WTC11 (cell line): ENCODE measurements around the gene HS6ST1. TPM values are rescaled to one million over a fixed set of nuclear protein-coding genes. Genes with fewer than 3 reads are reported as not detected.

ENCODE experiments used
- ATAC-seq: fragments of 200-7000 bp; cut with Tn5 transposase; 2 replicates; pipeline ENCODE4 v1.10.0; 2021; ENCODE audit warnings: mild to moderate bottlenecking, moderate library complexity
- CTCF ChIA-PET: fragments of 300-600 bp; sonication (Branson Sonifier 250); formaldehyde crosslinking; loops from one replicate; lab custom pipeline; 2021; ENCODE audit warnings: antibody characterized with exemption; lab: Charles Lee
- POLR2A ChIA-PET: fragments of 350-600 bp; sonication (Branson Sonifier 250); formaldehyde crosslinking; loops from one replicate; lab custom pipeline; 2021; ENCODE audit warnings: antibody characterized with exemption; lab: Charles Lee
- DNase-seq: peaks from one replicate; pipeline ENCODE4 v3.0.0; 2021; ENCODE audit warnings: low spot score
- H3K27ac Mint-ChIP-seq: 2 replicates; pipeline ENCODE4 v1.8.0; 2021; ENCODE audit warnings: mixed read lengths
- H3K27me3 Mint-ChIP-seq: 2 replicates; pipeline ENCODE4 v1.8.0; 2021; ENCODE audit warnings: low read depth, mild to moderate bottlenecking, moderate library complexity, mixed read lengths
- H3K36me3 Mint-ChIP-seq: 2 replicates; pipeline ENCODE4 v1.8.0; 2021; ENCODE audit warnings: mixed read lengths
- H3K4me1 Mint-ChIP-seq: 2 replicates; pipeline ENCODE4 v1.8.0; 2022; ENCODE audit warnings: mixed read lengths
- H3K4me3 Mint-ChIP-seq: 2 replicates; pipeline ENCODE4 v1.8.0; 2021; ENCODE audit warnings: mild to moderate bottlenecking, moderate library complexity, mixed read lengths
- H3K9me3 Mint-ChIP-seq: 2 replicates; pipeline ENCODE4 v1.8.0; 2021; ENCODE audit warnings: mixed read lengths
- ARID4B ChIP-seq: sonication (generic); formaldehyde crosslinking; IDR thresholded peaks from 2 replicates; pipeline ENCODE4 v1.8.0; 2023; ENCODE audit warnings: missing genetic modification reagents, mild to moderate bottlenecking, borderline replicate concordance
- ATF1 ChIP-seq: sonication (generic); formaldehyde crosslinking; IDR thresholded peaks from 2 replicates; pipeline ENCODE4 v1.8.1; 2023; ENCODE audit warnings: mild to moderate bottlenecking, moderate library complexity, missing genetic modification reagents
- JUN ChIP-seq: sonication (generic); formaldehyde crosslinking; IDR thresholded peaks from 2 replicates; pipeline ENCODE4 v1.8.0; 2023; ENCODE audit warnings: mild to moderate bottlenecking, missing genetic modification reagents
- MXD4 ChIP-seq: fragments of 250-450 bp; sonication (Bioruptor Pico); IDR thresholded peaks from 2 replicates; pipeline ENCODE4 v1.8.0; 2021; ENCODE audit warnings: mild to moderate bottlenecking, moderate library complexity, borderline replicate concordance
- MYBL2 ChIP-seq: sonication (generic); formaldehyde crosslinking; IDR thresholded peaks from 2 replicates; pipeline ENCODE4 v1.8.1; 2023; ENCODE audit warnings: mild to moderate bottlenecking, moderate library complexity, missing genetic modification reagents
- NR1H2 ChIP-seq: sonication (generic); formaldehyde crosslinking; IDR thresholded peaks from 2 replicates; pipeline ENCODE4 v1.9.0; 2021; ENCODE audit warnings: mild to moderate bottlenecking, moderate library complexity, missing genetic modification reagents
- NR2C2 ChIP-seq: sonication (generic); formaldehyde crosslinking; IDR thresholded peaks from 2 replicates; pipeline ENCODE4 v1.8.0; 2022; ENCODE audit warnings: mild to moderate bottlenecking, missing genetic modification reagents
- RORB ChIP-seq: fragments of 250-450 bp; sonication (Bioruptor Pico); IDR thresholded peaks from 2 replicates; pipeline ENCODE4 v1.9.0; 2021; ENCODE audit warnings: mild to moderate bottlenecking
- SMAD3 ChIP-seq: sonication (generic); formaldehyde crosslinking; IDR thresholded peaks from 2 replicates; pipeline ENCODE4 v1.8.0; 2022; ENCODE audit warnings: missing genetic modification reagents, mild to moderate bottlenecking, borderline replicate concordance
- USF2 ChIP-seq: sonication (generic); formaldehyde crosslinking; IDR thresholded peaks from 2 replicates; pipeline ENCODE4 v1.8.1; 2023; ENCODE audit warnings: mild to moderate bottlenecking, missing genetic modification reagents, moderate library complexity
- ZBTB21 ChIP-seq: sonication (generic); formaldehyde crosslinking; IDR thresholded peaks from 2 replicates; pipeline ENCODE4 v1.8.1; 2023; ENCODE audit warnings: mild to moderate bottlenecking, missing genetic modification reagents, borderline replicate concordance
- ZMAT4 ChIP-seq: fragments of 250-450 bp; sonication (Bioruptor Pico); IDR thresholded peaks from 2 replicates; pipeline ENCODE4 v1.9.0; 2021; ENCODE audit warnings: mild to moderate bottlenecking
- ZNF263 ChIP-seq: sonication (generic); formaldehyde crosslinking; IDR thresholded peaks from 2 replicates; pipeline ENCODE4 v1.8.1; 2022; ENCODE audit warnings: low read depth, mild to moderate bottlenecking, moderate library complexity, missing genetic modification reagents
- ZNF281 ChIP-seq: sonication (generic); formaldehyde crosslinking; IDR thresholded peaks from 2 replicates; pipeline ENCODE4 v1.8.0; 2023; ENCODE audit warnings: mild to moderate bottlenecking, missing genetic modification reagents
- ZNF423 ChIP-seq: fragments of 250-450 bp; sonication (Bioruptor Pico); IDR thresholded peaks from 2 replicates; pipeline ENCODE4 v2.1.2; 2022; ENCODE audit warnings: mild to moderate bottlenecking, moderate library complexity
- total RNA-seq: library from RNA; stranded (reverse); gene quantifications from 3 replicates; pipeline ENCODE4 v1.2.3, GENCODE V29; 2021
- TF ChIP-seq, protein P1 (sequence below): sonication (generic); formaldehyde crosslinking; IDR thresholded peaks from 2 replicates; pipeline ENCODE4 v1.8.1; 2023; ENCODE audit warnings: mild to moderate bottlenecking, missing genetic modification reagents
- TF ChIP-seq, protein P2 (sequence below): sonication (generic); formaldehyde crosslinking; conservative IDR thresholded peaks from 2 replicates; pipeline ENCODE4 v1.8.1; 2022; ENCODE audit warnings: mild to moderate bottlenecking, missing genetic modification reagents
- TF ChIP-seq, protein P3 (sequence below): sonication (generic); formaldehyde crosslinking; IDR thresholded peaks from 2 replicates; pipeline ENCODE4 v1.8.1; 2022; ENCODE audit warnings: low read depth, mild to moderate bottlenecking, moderate library complexity, missing genetic modification reagents, borderline replicate concordance

HS6ST1 gene
- total RNA-seq, 1 experiment from 2014 or later: 55.5 TPM

DNA sequence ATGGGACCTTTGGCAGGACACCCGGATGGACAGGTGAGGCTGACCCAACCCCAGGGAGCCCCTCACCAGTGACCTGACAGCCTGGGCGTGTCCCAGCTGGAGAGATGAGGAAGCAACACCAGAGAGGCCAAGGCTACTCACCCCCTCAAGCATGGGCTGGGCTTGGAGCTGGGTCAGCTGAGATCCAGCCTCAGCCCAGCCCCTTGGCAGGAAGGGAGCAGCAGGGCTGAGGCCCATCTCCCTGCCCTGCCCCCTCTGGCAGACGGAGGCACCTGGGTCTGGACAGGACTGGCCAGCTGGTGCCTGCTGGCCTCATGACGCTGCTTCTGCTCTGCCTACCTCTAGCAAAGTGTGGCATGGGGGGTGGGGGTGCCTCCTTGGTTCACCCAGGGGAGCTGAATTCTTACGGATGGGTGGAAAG lies 37.8 kb downstream of the HS6ST1 start (continued):
- TF ChIP-seq USF2 (CRISPR knock-in tag): no peak

- CTCF ChIA-PET: no interaction called here
- DNase-seq: peak; percentile 9
- TF ChIP-seq SMAD3 (CRISPR knock-in tag) (no peak), MXD4 (CRISPR knock-in tag) (no peak), MYBL2 (CRISPR knock-in tag) (no peak), ATF1 (no peak), ZBTB21 (no peak)
- TF ChIP-seq, protein P1, sequence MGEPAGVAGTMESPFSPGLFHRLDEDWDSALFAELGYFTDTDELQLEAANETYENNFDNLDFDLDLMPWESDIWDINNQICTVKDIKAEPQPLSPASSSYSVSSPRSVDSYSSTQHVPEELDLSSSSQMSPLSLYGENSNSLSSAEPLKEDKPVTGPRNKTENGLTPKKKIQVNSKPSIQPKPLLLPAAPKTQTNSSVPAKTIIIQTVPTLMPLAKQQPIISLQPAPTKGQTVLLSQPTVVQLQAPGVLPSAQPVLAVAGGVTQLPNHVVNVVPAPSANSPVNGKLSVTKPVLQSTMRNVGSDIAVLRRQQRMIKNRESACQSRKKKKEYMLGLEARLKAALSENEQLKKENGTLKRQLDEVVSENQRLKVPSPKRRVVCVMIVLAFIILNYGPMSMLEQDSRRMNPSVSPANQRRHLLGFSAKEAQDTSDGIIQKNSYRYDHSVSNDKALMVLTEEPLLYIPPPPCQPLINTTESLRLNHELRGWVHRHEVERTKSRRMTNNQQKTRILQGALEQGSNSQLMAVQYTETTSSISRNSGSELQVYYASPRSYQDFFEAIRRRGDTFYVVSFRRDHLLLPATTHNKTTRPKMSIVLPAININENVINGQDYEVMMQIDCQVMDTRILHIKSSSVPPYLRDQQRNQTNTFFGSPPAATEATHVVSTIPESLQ: no peak
- TF ChIP-seq, protein P2, sequence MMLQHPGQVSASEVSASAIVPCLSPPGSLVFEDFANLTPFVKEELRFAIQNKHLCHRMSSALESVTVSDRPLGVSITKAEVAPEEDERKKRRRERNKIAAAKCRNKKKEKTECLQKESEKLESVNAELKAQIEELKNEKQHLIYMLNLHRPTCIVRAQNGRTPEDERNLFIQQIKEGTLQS: no peak
- peaks cover 13% of the 10 kb centered on the region for H3K4me1 Mint-ChIP-seq
- POLR2A ChIA-PET: no interaction called here
- no peak overlapping the region for H3K27ac Mint-ChIP-seq
- no peak for ATAC-seq
- H3K36me3 Mint-ChIP-seq: peaks cover 6% of the 10 kb centered on the region
- no peaks in the 10 kb centered on the region for H3K9me3 Mint-ChIP-seq
- no peak overlapping the region for H3K4me3 Mint-ChIP-seq
- no peaks in the 10 kb centered on the region for H3K27me3 Mint-ChIP-seq
Measured at GRCh38 chr2:128280158-128280871, 38.4 kb downstream of the HS6ST1 start.

GRCh38 chr2:128279786-128280157 lies 38.9 kb downstream of the HS6ST1 start:
- TF ChIP-seq, protein P3, sequence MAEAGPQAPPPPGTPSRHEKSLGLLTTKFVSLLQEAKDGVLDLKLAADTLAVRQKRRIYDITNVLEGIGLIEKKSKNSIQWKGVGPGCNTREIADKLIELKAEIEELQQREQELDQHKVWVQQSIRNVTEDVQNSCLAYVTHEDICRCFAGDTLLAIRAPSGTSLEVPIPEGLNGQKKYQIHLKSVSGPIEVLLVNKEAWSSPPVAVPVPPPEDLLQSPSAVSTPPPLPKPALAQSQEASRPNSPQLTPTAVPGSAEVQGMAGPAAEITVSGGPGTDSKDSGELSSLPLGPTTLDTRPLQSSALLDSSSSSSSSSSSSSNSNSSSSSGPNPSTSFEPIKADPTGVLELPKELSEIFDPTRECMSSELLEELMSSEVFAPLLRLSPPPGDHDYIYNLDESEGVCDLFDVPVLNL: no peak
- no peak for TF ChIP-seq ZNF423 (CRISPR knock-in tag)
- TF ChIP-seq ZNF281: no peak
- no peak for TF ChIP-seq NR1H2
- TF ChIP-seq ARID4B (CRISPR knock-in tag): no peak
- no peak for TF ChIP-seq RORB
- TF ChIP-seq ZMAT4 (CRISPR knock-in tag): no peak
- no peak for TF ChIP-seq NR2C2
- no peak for TF ChIP-seq ZNF263 (CRISPR knock-in tag)
- TF ChIP-seq JUN (CRISPR knock-in tag): no peak
- H3K27me3 Mint-ChIP-seq: no peaks in the 10 kb centered on the region
- H3K9me3 Mint-ChIP-seq: no peaks in the 10 kb centered on the region
- peaks cover 13% of the 10 kb centered on the region for H3K4me1 Mint-ChIP-seq
- ChIA-PET CTCF (no interaction called here), POLR2A (no interaction called here)
- ATAC-seq (no peak), DNase-seq (no peak)
- peak overlapping the region; percentile 57 for H3K27ac Mint-ChIP-seq
- H3K36me3 Mint-ChIP-seq: peaks cover 11% of the 10 kb centered on the region
- H3K4me3 Mint-ChIP-seq: no peak overlapping the region
